A549 treated with AZD2906 at 1 μM for 4 hours (cell line): ENCODE results near the gene RHPN2. TPM values are rescaled to one million over a fixed set of nuclear protein-coding genes. Genes with fewer than 3 reads are reported as not detected.

Source experiments
- total RNA-seq: library from RNA; stranded (reverse); fragments of 200-300 nt; extraction: Qiagen RNA extraction; gene quantifications from 5 replicates; pipeline ENCODE4 v1.2.3, GENCODE V29; 2022

Gene RHPN2
- 40.8 to 49.6 TPM (median 44.1 TPM) in 5 replicates for total RNA-seq

GRCh38 chr19:33064792-33065550 lies at the start of gene RHPN2:
RHPN2 (minus strand) TSS chr19:33064888; CDS start chr19:33064852, 36 bp downstream.

DNA sequence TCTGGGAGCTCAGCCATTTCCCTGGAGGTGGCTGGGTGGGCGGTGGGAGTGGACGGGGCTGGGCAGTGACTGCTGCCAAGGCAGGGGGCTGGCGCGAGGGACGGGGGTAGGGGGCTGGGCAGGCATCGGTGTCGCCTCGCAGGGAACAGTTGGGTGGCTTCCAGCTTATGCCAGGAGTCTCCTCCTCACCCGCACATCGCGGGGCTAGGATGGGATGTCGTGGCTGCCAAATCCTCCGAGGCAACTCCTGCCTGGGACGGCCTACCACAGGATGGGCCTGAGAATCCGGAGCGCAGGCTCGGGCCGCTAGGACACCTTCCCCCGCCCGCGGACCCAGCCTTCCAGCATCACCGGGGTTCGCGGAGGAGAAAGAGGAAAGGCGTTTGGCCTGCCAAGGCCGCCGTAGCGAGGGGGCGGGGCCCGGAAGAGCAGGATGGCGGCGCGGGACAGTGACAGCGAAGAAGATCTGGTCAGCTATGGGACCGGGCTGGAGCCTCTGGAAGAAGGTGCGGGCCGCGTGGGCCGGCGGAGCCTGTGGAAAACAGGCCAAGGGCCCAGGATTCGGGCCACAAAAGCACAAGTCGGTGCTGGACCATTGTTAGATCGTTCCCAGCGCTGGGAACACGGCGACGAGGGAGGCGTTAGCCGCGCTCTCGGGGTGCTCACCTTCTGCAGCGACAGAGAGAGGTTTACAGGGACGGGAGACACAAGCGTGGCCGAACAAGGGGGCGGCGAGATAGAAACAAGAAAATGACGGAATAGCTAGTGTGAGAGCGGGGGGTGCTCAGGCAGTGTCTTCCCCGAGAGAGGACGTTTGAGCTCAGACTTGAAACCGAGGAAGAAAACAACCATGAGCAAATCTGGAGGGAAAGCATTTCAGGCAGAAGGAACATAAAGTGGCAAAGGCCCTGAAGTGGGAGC lies 16.3 kb upstream of the RHPN2 start, which contains the start of gene GPATCH1:
Gene GPATCH1 (plus strand): TSS at position 421 of the 921 bp plus-strand sequence. CDS start 13 bp downstream, at position 434.

DNA sequence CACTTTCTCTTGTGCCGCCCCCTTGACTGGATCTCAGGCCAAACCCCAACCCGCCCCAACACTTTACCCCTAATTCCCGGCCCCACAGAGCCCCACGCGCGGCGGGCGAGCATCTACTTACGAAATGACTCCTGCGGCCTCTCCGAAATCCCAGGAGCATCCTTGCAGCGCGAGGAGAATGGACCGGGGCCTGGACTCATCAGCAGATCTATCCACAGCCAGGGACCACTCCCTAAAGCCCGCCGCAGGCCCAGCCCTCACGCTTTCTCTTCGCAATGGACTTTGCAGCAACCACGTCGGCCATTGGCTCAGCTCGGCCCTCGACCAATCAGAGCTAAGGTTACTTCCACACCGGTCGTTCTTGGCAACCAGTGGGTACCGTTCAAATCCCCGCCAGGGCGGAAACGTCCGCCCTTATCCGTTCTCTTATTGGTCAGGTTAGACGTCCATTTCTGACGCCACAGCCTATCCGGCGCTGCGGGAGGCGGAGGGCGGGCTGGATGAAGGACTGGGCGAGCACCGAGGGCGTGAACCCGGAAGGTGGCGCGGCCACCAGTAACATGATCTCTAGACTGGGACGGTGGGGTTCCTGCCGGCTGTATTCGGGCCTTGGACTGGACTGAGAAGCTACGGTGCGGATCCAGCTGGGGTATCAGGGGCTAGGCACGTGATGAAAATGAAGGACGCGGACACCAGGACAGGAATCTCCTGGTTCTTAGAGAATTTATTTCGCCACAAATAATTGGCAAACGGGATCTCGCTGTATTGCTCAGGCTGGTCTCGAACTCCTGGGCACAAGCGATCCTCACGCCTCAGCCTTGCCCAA lies 92.8 kb downstream of the RHPN2 start, which contains the start of the genes CEP89 and FAAP24:
Gene CEP89 (minus strand): TSS at position 244 of the 826 bp plus-strand sequence. CDS start 84 bp downstream, at position 160.
Gene FAAP24 (plus strand): TSS at position 528 of the 826 bp plus-strand sequence. CDS start 955 bp downstream, outside the sequence.

Other genes starting within 250 kb of the RHPN2 start
- gene SLC7A9, start 195.1 kb downstream of the RHPN2 start, total RNA-seq = 0.13 to 0.43 TPM (median 0.31 TPM) in 5 replicates
- gene CEP89, start 92.9 kb downstream of the RHPN2 start, total RNA-seq = 38.2 to 46.0 TPM (median 42.0 TPM) in 5 replicates
- 13.4 to 16.0 TPM (median 13.6 TPM) in 5 replicates for gene FAAP24, start 92.6 kb downstream of the RHPN2 start, total RNA-seq
- gene GPATCH1, start 16.3 kb upstream of the RHPN2 start, total RNA-seq = 12.7 to 14.8 TPM (median 13.4 TPM) in 5 replicates
- gene WDR88, start 67.2 kb upstream of the RHPN2 start, total RNA-seq = 0.20 to 0.28 TPM (median 0.21 TPM) in 3 of 5 replicates, not detected in the others
- 31.4 to 56.6 TPM (median 52.8 TPM) in 5 replicates for gene LRP3, start 129.4 kb upstream of the RHPN2 start, total RNA-seq
- 0.09 to 0.15 TPM (median 0.12 TPM) in 5 replicates for gene SLC7A10, start 161.0 kb upstream of the RHPN2 start, total RNA-seq
- gene CEBPA, start 237.6 kb upstream of the RHPN2 start, total RNA-seq = 5.4 to 9.4 TPM (median 9.1 TPM) in 5 replicates